Measurements from ENCODE around the gene MLN. TPM values are rescaled to one million over a fixed set of nuclear protein-coding genes. Genes with fewer than 3 reads are reported as not detected.

Gene MLN
- total RNA-seq, 2 donors from 2014 or later, result 0.48 TPM; not detected in 1

GRCh38 chr6:33756211-33756954 is 47.4 kb downstream of the MLN start:
- no peaks in the 10 kb centered on the region for H3K36me3 ChIP-seq

GRCh38 chr6:33755070-33755869 is 48.5 kb downstream of the MLN start:
- no peaks in the 10 kb centered on the region for H3K27me3 ChIP-seq
- no peaks in the 10 kb centered on the region for H3K36me3 ChIP-seq
- no peaks in the 10 kb centered on the region for H3K9me3 ChIP-seq
- no peak overlapping the region for H3K9ac ChIP-seq (ENCODE audit: low read depth in 2 of 2, low read length in 2 of 2)
- H3K27ac ChIP-seq, result no peak overlapping the region
- DNase-seq, result no peak
- H3K4me3 ChIP-seq, result no peak overlapping the region
- TF ChIP-seq CTCF (IDR thresholded peaks at IDR 0.05), result no peak
- peaks cover 9% of the 10 kb centered on the region for H3K4me1 ChIP-seq
- intact Hi-C loops (cut with DNase I), result no loop called here

More at GRCh38 chr6:33756211-33756954, 47.4 kb downstream of the MLN start:
- intact Hi-C loops (cut with DNase I), result no loop called here
- H3K27ac ChIP-seq, result no peak overlapping the region
- no peaks in the 10 kb centered on the region for H3K27me3 ChIP-seq
- no peak for TF ChIP-seq CTCF (IDR thresholded peaks at IDR 0.05)
- no peak overlapping the region for H3K4me3 ChIP-seq
- H3K9ac ChIP-seq (ENCODE audit: low read depth in 2 of 2, low read length in 2 of 2), result no peak overlapping the region
- peaks cover 9% of the 10 kb centered on the region for H3K4me1 ChIP-seq
- H3K9me3 ChIP-seq, result no peaks in the 10 kb centered on the region
- DNase-seq, result no peak

- Histone ChIP-seq H3K9me3 (no peaks in the 10 kb centered on the region), H3K4me1 (peaks cover 9% of the 10 kb centered on the region), H3K27ac (no peak overlapping the region), H3K36me3 (no peaks in the 10 kb centered on the region), H3K9ac (ENCODE audit: low read depth in 2 of 2, low read length in 2 of 2) (no peak overlapping the region), H3K4me3 (no peak overlapping the region), H3K27me3 (no peaks in the 10 kb centered on the region)
- intact Hi-C loops (cut with DNase I), result no loop called here
- DNase-seq, result no peak
- TF ChIP-seq CTCF (IDR thresholded peaks at IDR 0.05), result no peak
Observed at GRCh38 chr6:33754222-33754621, 49.6 kb downstream of the MLN start.

GRCh38 chr6:33752646-33753015 is 51.2 kb downstream of the MLN start:
- H3K9ac ChIP-seq (ENCODE audit: low read depth in 2 of 2, low read length in 2 of 2), result peak overlapping the region in 1 of 2 donors; percentile 30
- no peak for TF ChIP-seq CTCF (IDR thresholded peaks at IDR 0.05)
- H3K4me3 ChIP-seq, result no peak overlapping the region
- no peak for DNase-seq
- no peaks in the 10 kb centered on the region for H3K36me3 ChIP-seq
- peaks cover 9% of the 10 kb centered on the region for H3K4me1 ChIP-seq
- H3K27ac ChIP-seq, result peak overlapping the region; percentile 44
- H3K27me3 ChIP-seq, result no peaks in the 10 kb centered on the region
- H3K9me3 ChIP-seq, result no peaks in the 10 kb centered on the region
- intact Hi-C loops (cut with DNase I), result no loop called here

GRCh38 chr6:33751771-33752645 is 51.8 kb downstream of the MLN start:
- intact Hi-C loops (cut with DNase I), result no loop called here
- Histone ChIP-seq H3K4me1 (peaks cover 9% of the 10 kb centered on the region), H3K27me3 (no peaks in the 10 kb centered on the region), H3K27ac (peak overlapping the region; percentile 60), H3K4me3 (no peak overlapping the region), H3K36me3 (no peaks in the 10 kb centered on the region), H3K9ac (ENCODE audit: low read depth in 2 of 2, low read length in 2 of 2) (peak overlapping the region; percentile 15 to 30), H3K9me3 (no peaks in the 10 kb centered on the region)
- TF ChIP-seq CTCF (IDR thresholded peaks at IDR 0.05), result no peak
- peak; percentile 69 for DNase-seq

Data from colonic mucosa (tissue), 4 donors.